GM12801 (cell line): ENCODE measurements around the gene NUMBL.

Experiments
- CTCF ChIP-seq: IDR thresholded peaks from one replicate; pipeline ENCODE4 v1.5.1; 2011; ENCODE audit warnings: control low read depth; ENCODE audit not compliant: insufficient read length; ENCODE audit errors: extremely low read depth

Gene NUMBL

GRCh38 chr19:40685563-40685962, 4.9 kb downstream of the NUMBL start:
- no peak for TF ChIP-seq CTCF

- no peak for TF ChIP-seq CTCF
Observed at GRCh38 chr19:40685016-40685526, 5.4 kb downstream of the NUMBL start.

GRCh38 chr19:40684280-40684679, 6.2 kb downstream of the NUMBL start:
- TF ChIP-seq CTCF: no peak

GRCh38 chr19:40683437-40683836, 7.0 kb downstream of the NUMBL start:
- TF ChIP-seq CTCF: no peak

- TF ChIP-seq CTCF: no peak
Observed at GRCh38 chr19:40682431-40682964, 8.0 kb downstream of the NUMBL start.

GRCh38 chr19:40681039-40681438, 9.4 kb downstream of the NUMBL start:
- TF ChIP-seq CTCF: no peak

- TF ChIP-seq CTCF: no peak
Observed at GRCh38 chr19:40677156-40677555, 13.3 kb downstream of the NUMBL start.

GRCh38 chr19:40674291-40674690, 16.2 kb downstream of the NUMBL start:
- TF ChIP-seq CTCF: no peak
